Right atrium auricular region (tissue), 2 donors: ENCODE data around the gene ITPKB. TPM values are rescaled to one million over a fixed set of nuclear protein-coding genes. Genes with fewer than 3 reads are reported as not detected.

Experiments
- DNase-seq: peaks from one replicate; pipeline ENCODE4 v3.0.0-alpha.2; 2019; ENCODE audit warnings: low spot score
- H3K27ac ChIP-seq, 2 donors: fragments of 200-600 bp; sonication (generic); 1 replicate in 1 of 2; 2 replicates in 1 of 2; pipeline ENCODE4 v1.5.1; 2016 to 2019
- H3K27me3 ChIP-seq, 2 donors: fragments of 200-600 bp; sonication (generic); one replicate each; pipeline versions ENCODE4 v1.5.1 to v1.6.0; 2017 to 2019
- H3K36me3 ChIP-seq: fragments of 200-600 bp; sonication (generic); one replicate; pipeline ENCODE4 v1.5.1; 2016
- H3K4me1 ChIP-seq, 2 donors: fragments of 200-600 bp; sonication (generic); one replicate each; pipeline versions ENCODE4 v1.5.1 to v1.6.0; 2017 to 2019
- H3K4me3 ChIP-seq, 2 donors: fragments of 200-600 bp; sonication (generic); 1 replicate in 1 of 2; 2 replicates in 1 of 2; pipeline ENCODE4 v1.5.1; 2017 to 2019; ENCODE audit warnings: mild to moderate bottlenecking in 1 of 2, moderate library complexity in 1 of 2
- H3K9me3 ChIP-seq, 2 donors: fragments of 200-600 bp; sonication (generic); one replicate each; pipeline ENCODE4 v1.5.1; 2019
- total RNA-seq, 2 donors: library from RNA; depleted of rRNA; stranded (reverse); fragments of >200 nt; gene quantifications; one replicate each; pipeline ENCODE4 v1.1.0, GENCODE V29; 2016
- TF ChIP-seq, protein P1 (sequence below), 2 donors: fragments of 200-600 bp; sonication (generic); IDR thresholded peaks; one replicate each; pipeline ENCODE4 v1.5.1; 2019; ENCODE audit warnings: antibody characterized with exemption in 2 of 2

Gene ITPKB
- total RNA-seq, 2 donors from 2014 or later: 10.8 to 11.0 TPM

DNA sequence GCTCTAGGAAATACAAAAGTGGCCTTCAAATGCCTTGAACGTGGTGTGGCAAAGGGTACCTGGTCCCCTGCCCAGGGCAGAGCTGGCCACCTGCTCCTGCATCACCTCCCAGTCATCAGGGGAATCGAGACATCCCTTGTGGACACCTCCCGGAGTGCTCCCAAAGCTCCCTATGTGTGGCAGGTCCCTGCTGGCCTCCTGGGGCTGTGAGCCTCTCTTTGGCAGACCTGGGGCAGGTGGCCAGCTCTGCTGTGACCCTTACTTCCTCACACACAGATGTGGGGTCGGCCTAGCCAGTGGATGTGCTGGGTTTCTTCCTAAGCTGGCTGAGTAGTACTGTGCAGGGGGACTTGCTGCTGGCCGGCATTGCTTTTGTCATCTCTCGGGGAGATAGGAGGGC is 86.5 kb downstream of the ITPKB start:
- DNase-seq: no peak
- Histone ChIP-seq H3K36me3 (peaks cover 6% of the 10 kb centered on the region), H3K27ac (no peak overlapping the region), H3K4me3 (no peak overlapping the region), H3K4me1 (peaks cover 0 to 48% of the 10 kb centered on the region in 2 donors), H3K9me3 (no peaks in the 10 kb centered on the region), H3K27me3 (no peaks in the 10 kb centered on the region)
- TF ChIP-seq, protein P1, sequence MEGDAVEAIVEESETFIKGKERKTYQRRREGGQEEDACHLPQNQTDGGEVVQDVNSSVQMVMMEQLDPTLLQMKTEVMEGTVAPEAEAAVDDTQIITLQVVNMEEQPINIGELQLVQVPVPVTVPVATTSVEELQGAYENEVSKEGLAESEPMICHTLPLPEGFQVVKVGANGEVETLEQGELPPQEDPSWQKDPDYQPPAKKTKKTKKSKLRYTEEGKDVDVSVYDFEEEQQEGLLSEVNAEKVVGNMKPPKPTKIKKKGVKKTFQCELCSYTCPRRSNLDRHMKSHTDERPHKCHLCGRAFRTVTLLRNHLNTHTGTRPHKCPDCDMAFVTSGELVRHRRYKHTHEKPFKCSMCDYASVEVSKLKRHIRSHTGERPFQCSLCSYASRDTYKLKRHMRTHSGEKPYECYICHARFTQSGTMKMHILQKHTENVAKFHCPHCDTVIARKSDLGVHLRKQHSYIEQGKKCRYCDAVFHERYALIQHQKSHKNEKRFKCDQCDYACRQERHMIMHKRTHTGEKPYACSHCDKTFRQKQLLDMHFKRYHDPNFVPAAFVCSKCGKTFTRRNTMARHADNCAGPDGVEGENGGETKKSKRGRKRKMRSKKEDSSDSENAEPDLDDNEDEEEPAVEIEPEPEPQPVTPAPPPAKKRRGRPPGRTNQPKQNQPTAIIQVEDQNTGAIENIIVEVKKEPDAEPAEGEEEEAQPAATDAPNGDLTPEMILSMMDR (IDR thresholded peaks at IDR 0.05): no peak

- Histone ChIP-seq H3K4me3 (no peak overlapping the region), H3K27me3 (no peaks in the 10 kb centered on the region), H3K27ac (no peak overlapping the region), H3K9me3 (no peaks in the 10 kb centered on the region), H3K36me3 (peaks cover 15% of the 10 kb centered on the region), H3K4me1 (peaks cover 0 to 43% of the 10 kb centered on the region in 2 donors)
- TF ChIP-seq, protein P1 (IDR thresholded peaks at IDR 0.05): no peak
- DNase-seq: no peak
These were observed 87.4 kb downstream of the ITPKB start for GRCh38 chr1:226651732-226652105.

- H3K36me3 ChIP-seq: peaks cover 20% of the 10 kb centered on the region
- H3K9me3 ChIP-seq: no peaks in the 10 kb centered on the region
- H3K27me3 ChIP-seq: no peaks in the 10 kb centered on the region
- no peak overlapping the region for H3K4me3 ChIP-seq
- no peak overlapping the region for H3K27ac ChIP-seq
- TF ChIP-seq, protein P1 (IDR thresholded peaks at IDR 0.05): no peak
- H3K4me1 ChIP-seq: peaks cover 0 to 43% of the 10 kb centered on the region in 2 donors
- DNase-seq: no peak
These were observed 87.9 kb downstream of the ITPKB start for GRCh38 chr1:226651041-226651731.

- peak overlapping the region in 1 of 2 donors; percentile 65 for H3K27ac ChIP-seq
- no peak for DNase-seq
- peaks cover 0 to 43% of the 10 kb centered on the region in 2 donors for H3K4me1 ChIP-seq
These were observed 88.7 kb downstream of the ITPKB start for GRCh38 chr1:226650236-226650841.

GRCh38 chr1:226649780-226650179 is 89.3 kb downstream of the ITPKB start:
- Histone ChIP-seq H3K36me3 (peaks cover 30% of the 10 kb centered on the region), H3K27ac (peak overlapping the region in 1 of 2 donors; percentile 65)
- DNase-seq: no peak

More at GRCh38 chr1:226650236-226650841, 88.7 kb downstream of the ITPKB start:
- TF ChIP-seq, protein P1 (IDR thresholded peaks at IDR 0.05): no peak
- Histone ChIP-seq H3K27me3 (no peaks in the 10 kb centered on the region), H3K9me3 (no peaks in the 10 kb centered on the region), H3K36me3 (peaks cover 29% of the 10 kb centered on the region), H3K4me3 (no peak overlapping the region)

More at GRCh38 chr1:226649780-226650179, 89.3 kb downstream of the ITPKB start:
- H3K4me1 ChIP-seq: peaks cover 0 to 43% of the 10 kb centered on the region in 2 donors
- H3K4me3 ChIP-seq: no peak overlapping the region
- no peaks in the 10 kb centered on the region for H3K27me3 ChIP-seq
- no peaks in the 10 kb centered on the region for H3K9me3 ChIP-seq
- TF ChIP-seq, protein P1 (IDR thresholded peaks at IDR 0.05): peak in 1 of 2 donors; percentile 35
